HT1080 (cell line): ENCODE results near the gene GFRAL. TPM values are rescaled to one million over a fixed set of nuclear protein-coding genes. Genes with fewer than 3 reads are reported as not detected.
"Not testable (repeated sequence)": the region's sequence is repeated elsewhere in the genome, so short reads cannot be mapped to it uniquely, and the experiment has no call there.

Experiments
- DNase-seq: peaks from one replicate; pipeline ENCODE4 v3.0.0-alpha.2; 2015; ENCODE audit warnings: low read depth
- polyA plus RNA-seq, 2 experiments: library from polyadenylated mRNA; depleted of rRNA; stranded (reverse); fragments of >200 nt; gene quantifications; 2 replicates each; pipeline ENCODE4 v1.2.3, GENCODE V29; 2015
- total RNA-seq: library from RNA; depleted of rRNA; stranded (reverse); fragments of >200 nt; shearing (Covaris generic); gene quantifications from 2 replicates; pipeline ENCODE4 v1.2.3, GENCODE V29; 2014; rRNA removed

The GFRAL gene, protein sequence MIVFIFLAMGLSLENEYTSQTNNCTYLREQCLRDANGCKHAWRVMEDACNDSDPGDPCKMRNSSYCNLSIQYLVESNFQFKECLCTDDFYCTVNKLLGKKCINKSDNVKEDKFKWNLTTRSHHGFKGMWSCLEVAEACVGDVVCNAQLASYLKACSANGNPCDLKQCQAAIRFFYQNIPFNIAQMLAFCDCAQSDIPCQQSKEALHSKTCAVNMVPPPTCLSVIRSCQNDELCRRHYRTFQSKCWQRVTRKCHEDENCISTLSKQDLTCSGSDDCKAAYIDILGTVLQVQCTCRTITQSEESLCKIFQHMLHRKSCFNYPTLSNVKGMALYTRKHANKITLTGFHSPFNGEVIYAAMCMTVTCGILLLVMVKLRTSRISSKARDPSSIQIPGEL
- total RNA-seq, result not detected in 2 replicates
- not detected in 2 replicates for polyA plus RNA-seq (2015; cell fraction: cytosol; rRNA removed)
- polyA plus RNA-seq (2015; cell fraction: nucleus; rRNA removed), result not detected in 2 replicates

DNA sequence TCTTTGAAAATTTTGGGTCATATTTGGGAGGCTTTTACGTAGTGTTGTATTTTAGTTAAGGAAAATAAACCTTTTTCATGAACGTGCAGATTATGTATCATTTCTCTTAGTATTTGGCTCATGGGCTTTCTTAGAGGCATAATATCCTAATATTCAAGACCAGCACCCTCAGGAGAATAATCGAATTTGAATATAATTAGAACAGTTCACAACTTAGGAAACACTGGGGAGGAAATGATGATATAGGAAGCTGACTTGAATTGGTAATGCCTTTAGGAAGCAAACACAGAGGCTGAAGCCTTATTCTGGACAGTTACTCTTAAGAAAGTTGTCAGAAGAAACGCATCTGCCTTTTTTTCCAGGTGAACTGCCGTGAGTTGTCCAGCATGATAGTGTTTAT, at the start of gene GFRAL:
TSS of gene GFRAL (plus strand) at position 301 of the 400 bp plus-strand sequence. CDS start at position 387, 86 bp downstream.
- DNase-seq, result no peak

DNA sequence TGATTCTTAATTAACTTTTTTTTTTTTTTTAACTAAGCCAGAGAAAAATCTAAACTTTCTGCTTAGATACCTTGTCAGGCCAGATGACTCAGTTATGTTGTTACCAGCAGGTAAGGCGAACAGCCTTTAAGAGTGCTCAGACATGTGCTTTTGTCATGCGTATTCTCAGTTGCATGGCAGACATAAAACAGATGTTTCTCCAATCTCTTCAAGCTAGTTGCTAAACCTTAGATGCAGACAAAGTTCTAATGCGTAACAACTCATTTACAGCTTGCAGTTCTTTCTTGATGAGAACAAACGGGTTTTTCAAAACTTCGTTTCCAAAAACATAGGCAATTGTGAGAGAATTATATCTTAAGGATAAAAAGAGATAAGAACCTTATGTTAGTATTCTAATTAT, 49.6 kb upstream of the GFRAL start:
- DNase-seq, result no peak

DNA sequence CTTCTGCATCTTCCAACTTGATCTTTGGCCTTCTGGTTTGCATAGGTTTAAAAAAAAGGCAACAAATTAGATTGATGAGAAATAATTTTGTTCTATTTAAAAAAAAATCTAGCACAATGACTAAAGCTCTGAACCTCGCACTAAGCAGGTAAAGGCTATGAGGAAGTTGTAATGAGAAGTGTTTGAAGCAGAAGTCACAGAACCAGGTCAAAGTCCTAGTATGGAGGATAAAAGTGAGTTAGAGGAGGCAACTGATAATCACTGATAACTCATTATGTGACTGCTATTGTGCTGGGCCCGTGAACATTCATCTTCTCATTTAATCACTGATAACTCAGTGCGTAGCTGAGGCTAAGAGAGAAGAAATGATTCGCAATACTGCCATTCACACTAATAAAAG, 46.1 kb upstream of the GFRAL start:
- DNase-seq, result no peak

DNA sequence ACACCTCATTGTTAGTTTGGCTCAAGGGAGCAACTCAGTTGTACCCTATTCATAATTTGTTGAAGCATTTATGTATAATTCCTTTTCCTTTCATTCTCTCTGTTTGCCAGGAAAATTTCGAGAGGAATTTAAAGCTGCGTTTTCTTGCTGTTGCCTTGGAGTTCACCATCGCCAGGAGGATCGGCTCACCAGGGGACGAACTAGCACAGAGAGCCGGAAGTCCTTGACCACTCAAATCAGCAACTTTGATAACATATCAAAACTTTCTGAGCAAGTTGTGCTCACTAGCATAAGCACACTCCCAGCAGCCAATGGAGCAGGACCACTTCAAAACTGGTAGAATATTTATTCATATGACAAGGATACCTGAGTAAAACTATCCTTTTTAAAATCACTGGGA, 45.2 kb upstream of the GFRAL start:
- no peak for DNase-seq

DNA sequence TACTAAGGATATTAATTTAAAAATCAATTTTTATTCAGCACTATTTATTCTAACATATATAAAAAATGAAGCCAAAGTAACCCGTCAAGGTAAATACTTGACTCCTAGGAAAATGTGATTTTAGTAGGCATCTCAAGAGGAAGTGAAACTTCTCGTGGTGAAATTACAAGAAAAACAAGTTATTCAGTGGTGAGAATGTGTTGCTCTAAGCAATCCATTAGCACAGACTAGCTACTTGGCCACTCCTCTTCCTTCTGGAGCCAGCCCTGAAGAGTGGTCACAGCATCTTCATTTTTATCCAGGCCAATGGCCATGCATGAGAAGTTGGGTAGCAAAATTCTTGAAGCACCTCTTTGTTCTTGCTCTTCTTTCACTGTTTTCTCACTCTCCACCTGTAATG, 40.4 kb upstream of the GFRAL start:
- DNase-seq, result no peak

DNA sequence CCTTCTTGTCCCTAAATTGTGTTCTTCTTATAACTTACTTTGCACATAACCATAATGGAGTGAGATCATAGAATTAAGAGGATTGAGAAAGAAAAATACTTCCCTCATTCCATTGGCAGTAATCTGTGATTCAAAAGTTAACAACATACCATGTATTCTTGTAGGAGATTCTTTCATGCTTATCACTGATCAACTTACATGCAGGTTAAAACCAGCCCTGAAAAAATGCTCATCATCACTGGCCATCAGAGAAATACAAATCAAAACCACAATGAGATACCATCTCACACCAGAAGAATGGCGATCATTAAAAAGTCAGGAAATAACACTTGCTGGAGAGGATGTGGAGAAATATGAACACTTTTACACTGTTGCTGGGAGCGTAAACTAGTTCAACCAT, 36.5 kb upstream of the GFRAL start:
- DNase-seq, result no peak

DNA sequence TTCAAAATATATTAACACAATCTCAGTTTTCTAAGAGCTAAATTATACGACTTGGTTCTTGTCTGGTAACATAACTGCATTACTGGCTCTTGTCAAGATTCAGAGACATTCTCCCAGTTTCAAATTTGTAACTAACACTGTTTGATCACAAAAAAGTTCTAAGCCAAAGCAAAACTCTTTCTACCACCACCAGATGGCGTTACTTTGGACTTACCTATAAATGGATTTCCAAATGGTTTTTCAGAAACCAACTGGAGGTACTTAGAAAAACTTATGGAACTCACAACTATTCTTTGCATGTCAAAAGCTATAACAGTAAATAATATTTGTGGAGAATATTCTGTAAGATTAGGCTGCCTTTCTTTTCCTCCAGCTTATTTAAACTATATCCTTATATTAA, 34.2 kb upstream of the GFRAL start:
- no peak for DNase-seq

DNA sequence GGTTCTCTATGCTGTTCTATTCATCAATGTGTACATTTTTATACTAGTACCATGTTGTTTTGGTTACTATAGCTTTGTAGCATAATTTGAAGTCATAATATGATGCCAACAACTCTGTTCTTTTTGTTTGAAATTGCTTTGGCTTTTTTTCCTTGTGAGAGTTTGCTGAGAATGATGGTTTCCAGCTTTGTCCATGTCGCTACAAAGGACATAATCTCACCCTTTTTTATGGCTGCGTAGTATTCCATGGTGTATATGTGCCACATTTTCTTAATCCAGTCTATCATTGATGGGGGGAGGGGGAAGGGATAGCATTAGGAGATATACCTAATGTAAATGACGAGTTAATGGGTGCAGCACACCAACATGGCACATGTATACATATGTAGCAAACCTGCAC, 30.1 kb upstream of the GFRAL start:
- DNase-seq, result not testable (repeated sequence)

DNA sequence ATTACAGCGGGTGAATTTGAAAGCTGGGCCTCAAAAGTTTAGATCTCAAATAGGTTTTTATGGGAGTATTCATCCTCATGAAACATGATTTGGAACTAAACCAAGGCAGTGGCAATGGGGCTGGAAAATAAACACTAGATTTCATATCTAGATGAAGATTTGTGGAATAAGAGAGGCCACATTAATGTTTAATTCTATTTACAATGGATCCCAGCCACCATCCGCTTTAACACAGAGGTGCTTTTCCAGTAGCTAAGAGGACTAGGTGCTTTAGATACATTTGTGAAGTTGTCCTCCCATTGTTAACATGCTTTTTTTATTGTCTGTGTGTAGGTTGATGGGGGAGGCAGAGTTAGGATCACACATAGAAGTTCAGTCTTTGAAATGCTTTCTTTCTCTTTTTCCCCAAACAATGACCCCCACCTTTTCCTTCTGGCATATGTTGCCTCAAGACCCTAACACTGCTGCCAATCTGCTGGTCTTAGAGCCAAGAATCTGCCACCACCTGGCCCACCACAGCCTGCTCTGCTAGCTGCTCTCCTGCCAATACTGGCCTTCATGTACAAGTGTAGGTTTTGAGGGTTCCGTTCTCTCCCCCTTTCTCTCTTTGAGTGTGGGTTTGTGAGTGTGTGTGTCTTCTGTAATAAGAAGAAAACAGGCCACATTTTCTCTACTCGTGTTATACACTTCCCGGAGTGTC, 27.8 kb upstream of the GFRAL start:
- no peak for DNase-seq

DNA sequence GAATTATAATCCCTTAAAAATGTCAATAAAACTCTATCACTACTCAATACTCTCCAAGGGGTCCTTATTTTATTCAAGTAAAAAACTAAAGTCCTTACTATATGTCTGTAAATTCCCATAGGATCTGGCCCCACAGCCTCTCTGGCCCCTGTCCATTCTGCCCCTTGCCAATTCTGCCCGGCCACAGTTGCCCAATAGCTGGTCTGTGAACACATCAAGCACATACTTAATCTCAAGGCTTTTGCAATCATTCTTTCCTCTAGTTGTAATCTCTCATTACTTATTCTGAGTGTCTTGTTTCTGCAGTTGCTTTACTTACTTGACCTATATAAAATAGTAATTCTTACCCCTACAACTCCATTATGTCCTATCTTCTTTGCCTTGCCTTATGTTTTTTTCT, 22.5 kb upstream of the GFRAL start:
- no peak for DNase-seq

DNA sequence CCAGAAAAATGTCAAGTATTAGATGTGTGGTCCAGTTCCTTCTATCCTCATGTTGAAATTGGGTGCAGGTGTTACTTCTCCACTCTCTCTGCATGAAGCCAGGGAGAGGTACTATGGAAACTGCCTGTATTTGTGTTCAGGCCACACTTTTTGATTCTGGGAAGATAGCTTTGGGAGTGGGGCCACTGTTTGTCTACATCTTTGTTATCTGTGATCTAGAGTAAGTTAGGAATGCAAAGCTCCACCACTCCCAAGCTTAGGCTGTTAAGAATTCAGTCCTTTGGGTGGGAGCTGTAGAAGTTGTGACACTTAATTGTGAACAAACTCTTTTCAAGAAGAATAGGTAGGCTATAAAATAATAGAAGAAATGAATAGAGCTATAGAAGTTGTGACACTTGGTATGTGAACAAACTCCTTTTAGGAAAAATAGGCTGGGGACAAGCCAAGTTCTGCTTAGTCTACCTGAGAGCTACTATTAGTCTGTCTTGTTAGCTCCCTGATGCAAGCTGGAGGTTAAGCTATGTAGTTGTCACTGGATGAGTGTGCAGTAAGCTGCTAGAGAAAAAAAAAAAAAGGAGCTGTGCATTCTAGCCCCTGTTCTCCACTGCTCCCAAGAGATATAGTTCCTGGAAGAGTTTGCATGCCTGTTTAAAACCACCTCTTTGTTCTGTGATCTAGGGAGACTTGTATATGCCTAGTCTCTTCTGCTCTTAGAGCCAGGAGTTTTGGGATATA, 7.1 kb upstream of the GFRAL start:
- DNase-seq, result no peak

DNA sequence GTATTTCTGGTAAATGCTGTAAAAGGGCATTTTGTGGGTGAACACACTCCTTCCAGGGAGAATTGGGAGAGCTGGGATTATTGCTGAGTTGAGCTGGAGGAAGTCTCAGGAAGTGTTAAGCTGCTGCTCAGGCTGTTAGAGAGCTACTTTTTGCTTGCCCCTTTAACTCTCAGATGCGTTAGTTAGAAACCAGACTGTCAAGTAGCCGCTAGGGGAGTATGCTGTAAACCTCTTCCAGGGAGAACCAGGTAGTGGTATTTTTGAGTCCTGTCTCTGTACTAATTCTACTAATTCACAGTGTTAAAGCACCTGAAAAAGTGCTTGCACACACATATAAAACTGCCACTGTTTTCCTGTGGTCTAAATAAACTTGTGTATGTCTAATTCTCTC, 6.6 kb upstream of the GFRAL start:
- no peak for DNase-seq

DNA sequence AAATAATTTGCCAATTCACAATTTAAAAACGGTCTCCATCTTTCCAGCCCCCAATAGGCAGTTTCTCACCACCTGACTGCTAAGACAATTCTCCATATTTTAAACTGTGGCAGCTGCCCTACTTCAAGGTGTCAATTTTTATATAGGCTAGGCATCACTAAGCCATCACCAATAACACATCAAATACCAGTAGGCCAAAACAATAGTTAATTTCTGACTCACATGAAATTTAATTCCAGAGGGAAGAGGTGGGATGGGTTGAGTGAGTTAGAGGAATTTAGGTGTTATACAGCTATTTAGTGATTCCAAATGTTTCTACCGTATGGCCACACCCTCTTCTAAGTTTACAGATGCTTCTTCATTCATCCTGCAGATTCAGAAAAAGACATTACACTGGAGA, 49.9 kb downstream of the GFRAL start:
- no peak for DNase-seq

DNA sequence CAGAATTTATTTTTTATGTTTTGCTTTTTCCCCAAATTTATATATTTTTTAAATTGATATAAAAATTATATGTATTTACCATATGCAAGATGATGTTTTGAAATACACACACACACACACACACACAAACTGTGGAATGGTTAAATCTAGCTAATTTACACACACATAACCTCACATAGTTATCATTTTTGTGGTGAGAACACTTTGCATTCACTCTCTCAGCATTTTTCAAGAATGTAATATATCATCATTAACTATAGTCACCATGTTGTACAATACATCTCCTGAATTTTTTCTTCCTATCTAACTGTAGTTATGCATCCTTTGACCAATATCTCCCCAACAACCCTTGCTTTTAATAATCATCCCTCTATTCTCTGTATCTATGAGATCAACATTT, 52.2 kb downstream of the GFRAL start:
- DNase-seq, result no peak

DNA sequence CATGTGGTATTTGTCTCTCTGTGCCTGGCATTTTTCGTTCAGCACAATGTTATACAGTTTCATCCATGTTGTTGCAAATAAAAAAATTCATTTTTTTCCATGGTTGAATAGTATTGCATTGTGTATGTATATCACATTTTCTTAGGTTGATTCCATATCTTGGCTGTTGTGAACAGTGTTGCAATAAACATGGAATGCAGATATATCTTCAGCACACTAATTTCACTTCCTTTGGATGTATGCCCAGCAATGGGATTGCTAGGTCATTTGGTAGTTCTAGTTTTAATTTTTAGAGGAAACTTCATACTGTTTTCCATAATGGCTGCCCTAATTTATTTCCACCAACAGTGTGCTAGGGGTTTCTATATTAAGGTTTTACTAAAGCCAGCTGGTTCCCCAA, 52.6 kb downstream of the GFRAL start:
- DNase-seq, result no peak

DNA sequence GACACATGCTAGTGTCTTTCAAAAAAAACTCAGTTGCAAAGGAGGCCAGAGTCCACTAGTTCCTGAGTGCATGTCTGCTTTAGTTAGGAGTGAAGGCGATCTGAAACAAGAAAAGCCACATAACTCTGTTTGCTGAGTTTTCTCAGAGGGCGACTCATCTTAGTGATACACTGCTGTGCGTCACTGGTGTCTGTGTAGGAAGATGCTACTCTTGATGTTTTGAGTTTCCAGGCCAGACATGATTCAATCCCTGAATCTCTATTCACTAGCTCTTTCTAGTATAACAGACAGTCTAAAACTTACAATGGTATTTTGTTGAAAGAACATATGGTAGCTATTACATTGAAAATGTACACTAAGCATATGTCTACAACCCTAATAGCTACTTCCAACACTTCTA, 60.9 kb downstream of the GFRAL start:
- peak; percentile 2 for DNase-seq

DNA sequence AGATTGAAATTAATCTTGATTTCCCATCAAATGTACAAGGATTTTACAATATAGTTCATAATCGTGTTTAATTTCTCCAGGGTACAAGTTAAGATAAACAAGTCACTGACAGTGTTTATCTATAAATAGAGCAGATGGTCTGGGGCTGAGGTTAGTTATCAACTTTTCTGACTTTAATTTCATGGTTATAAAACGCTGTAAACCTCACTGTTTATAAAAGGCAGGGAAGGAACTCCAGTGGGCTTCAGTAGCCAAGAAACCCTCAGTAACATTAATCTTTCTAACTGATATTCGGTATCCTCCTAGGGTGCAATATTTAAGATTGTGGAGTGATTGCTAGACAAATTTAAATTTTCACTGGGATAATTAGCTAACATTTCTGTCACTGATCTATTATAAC, 68.6 kb downstream of the GFRAL start:
- no peak for DNase-seq

DNA sequence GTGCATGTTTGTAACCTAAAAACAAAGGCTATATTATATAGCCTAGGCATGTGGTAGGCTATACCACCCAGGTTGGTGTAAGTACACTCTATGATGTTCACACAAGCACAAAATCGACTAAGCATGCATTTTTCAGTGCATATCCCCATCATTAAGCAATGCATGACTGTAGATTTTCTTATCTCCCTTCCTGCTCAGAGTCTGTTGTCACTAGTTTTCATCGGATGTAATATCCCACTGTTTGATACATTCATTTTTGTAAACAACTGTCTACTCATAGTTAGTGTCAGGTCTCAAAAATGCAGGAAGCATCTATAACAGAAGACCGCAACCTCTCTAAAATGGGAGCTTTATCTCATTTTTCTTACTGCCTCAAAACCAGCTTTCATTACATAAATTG, 70.7 kb downstream of the GFRAL start:
- no peak for DNase-seq

DNA sequence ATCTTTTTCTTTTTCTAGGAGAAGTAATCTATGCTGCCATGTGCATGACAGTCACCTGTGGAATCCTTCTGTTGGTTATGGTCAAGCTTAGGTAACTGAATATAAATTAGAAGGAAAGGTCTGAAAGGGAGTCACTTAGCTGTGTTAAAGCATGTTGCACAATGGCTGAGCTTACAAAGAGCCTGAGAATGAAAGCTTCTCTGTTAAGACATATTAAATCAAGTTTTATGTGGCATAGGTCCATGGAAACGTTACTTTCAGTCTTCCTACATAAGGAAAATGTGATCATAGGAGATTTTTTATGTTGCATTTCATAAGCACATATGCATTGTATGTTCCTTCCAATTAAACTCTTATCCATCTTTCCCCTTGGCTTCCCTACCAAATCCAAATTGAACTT, 72.1 kb downstream of the GFRAL start:
- DNase-seq, result no peak

DNA sequence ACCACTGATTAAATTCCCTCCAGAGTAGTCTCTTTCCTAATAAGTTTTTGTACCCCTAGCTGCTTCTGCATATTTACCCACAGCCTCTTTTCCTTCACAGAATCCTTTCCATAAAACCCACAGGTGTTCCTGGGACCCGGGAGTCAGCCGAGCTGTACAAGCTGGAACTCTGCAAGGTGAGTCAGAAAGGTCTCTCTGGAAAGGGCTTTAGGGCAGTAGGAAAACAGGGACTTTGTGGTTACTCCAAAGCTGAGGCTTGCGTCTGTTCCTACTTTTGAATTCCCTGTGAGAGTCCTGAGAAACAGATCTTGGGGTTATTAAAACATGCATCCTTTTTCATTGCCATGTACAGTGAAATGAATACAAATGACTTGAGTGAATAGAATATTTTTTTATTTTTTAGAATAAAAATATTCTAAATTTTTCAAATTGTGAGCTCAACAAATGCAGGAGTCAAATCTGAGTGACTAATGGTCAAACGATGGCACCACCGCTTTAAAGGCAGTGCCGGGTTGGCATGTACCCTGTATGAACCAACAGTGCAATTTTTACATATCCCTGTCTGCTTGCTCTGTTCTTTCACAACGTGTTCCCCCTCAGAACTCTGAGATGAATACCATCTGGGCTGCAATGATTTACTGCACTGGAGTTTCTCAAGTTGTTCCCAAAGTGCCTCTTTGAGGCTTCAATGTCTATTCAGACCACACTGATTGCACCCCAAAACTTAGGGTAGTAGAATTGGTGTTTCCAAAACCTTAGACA, 78.4 kb downstream of the GFRAL start:
- no peak for DNase-seq

DNA sequence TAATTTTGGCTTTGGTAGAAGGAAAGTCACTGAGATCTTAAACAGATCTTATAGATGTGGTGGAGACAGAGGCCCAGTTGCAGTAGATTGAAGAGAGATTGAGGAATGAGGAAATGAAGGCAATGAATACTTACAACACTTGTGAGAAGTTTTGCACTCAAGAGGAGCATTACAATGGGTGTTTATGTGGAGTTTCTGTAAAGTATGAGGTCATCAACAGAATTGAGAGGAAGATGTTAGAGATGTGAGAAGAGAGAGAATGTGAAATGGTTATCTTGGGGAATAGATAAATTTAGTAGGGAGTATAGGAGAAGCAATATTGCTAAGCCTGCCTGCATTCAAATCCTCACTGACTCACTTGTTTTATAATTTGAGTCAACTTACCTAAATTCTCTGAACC, 83.4 kb downstream of the GFRAL start:
- no peak for DNase-seq
